ENCODE results near the gene SPTBN1.

- TF ChIP-seq EGR1 (IDR thresholded peaks at IDR 0.05): no peak
- no peak for TF ChIP-seq REST (IDR thresholded peaks at IDR 0.05; ENCODE audit: low read depth)
- TF ChIP-seq MAX (IDR thresholded peaks at IDR 0.05): no peak
Measured at GRCh38 chr2:54446122-54446521, 10.0 kb upstream of the SPTBN1 start.
